ENCODE results near the gene TREML4.

TREML4 gene

GRCh38 chr6:41252401-41253169 lies 24.4 kb downstream of the TREML4 start:
- no peak for DNase-seq (ENCODE audit: low read depth, low spot score)

- no peak for DNase-seq (ENCODE audit: low read depth, low spot score)
These were observed 27.0 kb downstream of the TREML4 start for GRCh38 chr6:41255110-41255509.

GRCh38 chr6:41255638-41256246 lies 27.6 kb downstream of the TREML4 start:
- DNase-seq (ENCODE audit: low read depth, low spot score) = no peak

GRCh38 chr6:41256383-41256782 lies 28.2 kb downstream of the TREML4 start:
- DNase-seq (ENCODE audit: low read depth, low spot score) = no peak

DNA sequence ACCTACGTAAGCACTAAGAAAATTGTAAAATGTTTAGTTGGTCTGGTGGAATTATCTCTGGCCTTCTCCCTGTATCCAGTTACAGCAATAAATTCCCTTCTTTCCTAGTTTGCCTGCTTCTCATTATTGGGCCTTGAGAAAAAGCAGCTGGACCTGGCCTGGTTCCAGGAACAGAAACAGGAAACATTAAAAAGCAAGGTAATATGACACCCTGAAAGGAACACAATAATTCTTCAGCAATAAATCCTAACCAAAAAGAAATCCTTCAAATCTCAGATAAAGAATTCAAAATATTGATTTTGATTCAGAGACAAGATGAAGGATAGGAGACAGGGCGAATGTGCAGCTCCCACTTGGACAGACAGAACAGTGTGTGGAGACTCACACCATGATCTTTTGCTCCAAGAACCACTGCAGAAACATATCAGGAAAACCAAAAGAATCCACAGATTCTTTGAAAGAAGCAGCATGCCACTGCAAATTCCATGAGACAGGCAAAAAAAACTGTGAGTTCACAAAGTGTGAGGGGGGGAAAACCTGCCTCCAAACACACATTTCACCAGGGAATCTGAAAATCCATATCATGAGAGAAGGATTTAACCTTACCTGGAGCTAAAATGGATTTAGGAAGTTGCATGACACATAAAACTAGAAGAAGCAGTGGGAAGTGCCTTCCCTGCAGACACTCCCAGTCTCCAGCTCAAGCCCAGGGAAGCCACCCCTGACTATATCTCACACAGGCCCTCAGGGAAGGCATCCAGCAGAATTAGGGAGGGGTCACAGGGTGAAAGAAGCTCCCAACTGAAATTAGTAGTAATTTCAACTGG lies 29.4 kb downstream of the TREML4 start:
- DNase-seq (ENCODE audit: low read depth, low spot score) = no peak

- no peak for DNase-seq (ENCODE audit: low read depth, low spot score)
These were observed 30.0 kb downstream of the TREML4 start for GRCh38 chr6:41258196-41258493.

DNA sequence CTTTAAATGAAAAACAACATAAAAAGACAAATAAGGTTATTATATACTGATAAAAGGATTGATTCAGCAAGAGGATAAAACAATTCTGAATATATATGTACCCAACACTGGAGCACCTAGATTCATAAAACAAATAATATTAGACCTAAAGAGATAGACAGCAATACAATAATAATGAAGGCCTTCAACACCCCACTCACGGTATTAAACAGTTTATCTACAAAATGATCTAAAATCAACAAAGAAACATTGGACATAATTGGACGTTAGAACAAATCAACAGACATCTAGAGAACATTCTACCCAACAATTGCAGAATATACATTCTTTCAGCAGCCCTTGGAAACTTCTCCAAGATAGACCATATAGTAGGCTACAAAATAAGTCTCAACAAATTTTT lies 34.3 kb downstream of the TREML4 start:
- DNase-seq (ENCODE audit: low read depth, low spot score) = no peak

GRCh38 chr6:41263267-41263666 lies 35.1 kb downstream of the TREML4 start:
- DNase-seq (ENCODE audit: low read depth, low spot score) = no peak

- DNase-seq (ENCODE audit: low read depth, low spot score) = no peak
These were observed 38.4 kb downstream of the TREML4 start for GRCh38 chr6:41266541-41266940.

DNA sequence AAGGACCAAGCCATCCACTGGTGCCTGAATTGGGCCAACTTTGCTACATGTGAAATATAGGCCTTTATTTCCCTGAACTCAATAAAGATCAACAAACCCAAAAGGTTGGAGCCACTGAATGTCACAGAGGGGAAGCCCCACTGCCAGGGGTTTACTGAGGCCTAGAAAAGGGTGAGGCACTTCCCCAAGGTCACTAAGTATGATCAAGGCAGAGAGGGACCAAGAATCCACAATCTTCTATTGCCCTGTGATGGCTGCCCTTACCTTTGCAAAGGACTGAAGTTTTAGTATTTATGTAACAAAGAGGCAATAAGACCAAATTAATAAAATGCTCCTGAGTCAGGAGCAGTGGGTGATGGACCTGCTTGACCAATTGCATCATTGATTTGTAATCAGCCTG lies 40.3 kb downstream of the TREML4 start:
- no peak for DNase-seq (ENCODE audit: low read depth, low spot score)

DNA sequence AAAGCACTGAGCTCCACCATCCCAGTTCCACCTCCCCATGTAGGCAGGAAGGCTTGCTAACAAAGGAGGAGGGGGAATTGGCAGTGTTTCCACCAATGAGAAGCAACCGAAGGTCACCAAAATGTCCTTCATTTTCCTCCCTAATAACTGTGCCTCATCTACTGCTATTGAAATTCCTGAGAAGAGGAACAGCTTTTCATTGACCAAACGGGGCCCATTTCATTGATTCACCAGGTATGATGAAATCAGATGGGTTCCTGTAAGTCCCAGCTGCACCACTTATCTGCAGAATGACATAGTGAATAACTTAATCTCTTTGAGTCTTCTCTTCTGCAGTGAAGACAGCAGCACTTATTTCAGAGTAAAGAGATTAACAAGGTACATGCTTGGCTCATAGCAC lies 41.0 kb downstream of the TREML4 start:
- DNase-seq (ENCODE audit: low read depth, low spot score) = no peak

GRCh38 chr6:41269716-41270115 lies 41.6 kb downstream of the TREML4 start:
- no peak for DNase-seq (ENCODE audit: low read depth, low spot score)

GRCh38 chr6:41271901-41272395 lies 43.8 kb downstream of the TREML4 start:
- DNase-seq (ENCODE audit: low read depth, low spot score) = no peak

GRCh38 chr6:41272591-41273240 lies 44.6 kb downstream of the TREML4 start:
- no peak for DNase-seq (ENCODE audit: low read depth, low spot score)

DNA sequence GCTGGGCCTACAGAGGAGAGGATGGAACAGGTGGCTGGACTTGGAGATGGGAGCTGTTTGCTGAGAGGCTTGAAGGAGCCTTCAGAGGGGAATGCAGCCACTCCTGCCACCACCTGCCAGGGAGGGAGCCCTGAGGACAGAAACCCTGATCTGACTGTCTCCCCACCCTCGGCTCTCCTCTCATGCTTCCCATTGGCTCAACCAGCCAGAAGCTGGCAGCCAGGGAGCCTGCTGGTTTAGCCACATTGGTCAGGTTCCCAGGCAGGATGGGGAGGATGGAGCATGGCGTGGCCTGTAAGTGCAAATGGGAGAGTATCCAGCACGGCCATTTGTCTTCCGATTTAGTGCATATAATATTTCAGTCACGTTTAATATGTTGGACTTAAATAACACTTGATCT lies 45.6 kb downstream of the TREML4 start:
- DNase-seq (ENCODE audit: low read depth, low spot score) = no peak

GRCh38 chr6:41274256-41274655 lies 46.1 kb downstream of the TREML4 start:
- no peak for DNase-seq (ENCODE audit: low read depth, low spot score)

- no peak for DNase-seq (ENCODE audit: low read depth, low spot score)
These were observed 47.3 kb downstream of the TREML4 start for GRCh38 chr6:41275489-41275888.

DNA sequence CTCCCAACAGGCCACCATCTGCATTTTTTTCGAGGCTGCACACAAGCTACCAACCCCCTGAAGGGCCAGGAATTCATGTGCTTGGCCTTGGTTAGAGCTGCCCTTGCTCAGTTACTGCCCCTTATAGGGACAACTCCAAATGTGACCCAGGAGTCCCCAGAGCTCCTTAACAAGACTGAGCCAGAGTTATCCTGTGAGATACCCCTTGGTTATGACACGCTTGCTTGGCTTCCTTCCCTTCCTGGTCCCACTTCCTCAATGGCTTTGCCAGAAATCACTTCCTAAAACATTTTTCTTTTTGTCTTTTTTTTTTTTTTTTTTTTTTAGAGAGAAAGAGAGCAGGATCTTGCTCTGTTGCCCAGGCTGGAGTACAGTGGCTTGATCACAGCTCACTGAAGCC lies 49.5 kb downstream of the TREML4 start:
- DNase-seq (ENCODE audit: low read depth, low spot score) = no peak

DNA sequence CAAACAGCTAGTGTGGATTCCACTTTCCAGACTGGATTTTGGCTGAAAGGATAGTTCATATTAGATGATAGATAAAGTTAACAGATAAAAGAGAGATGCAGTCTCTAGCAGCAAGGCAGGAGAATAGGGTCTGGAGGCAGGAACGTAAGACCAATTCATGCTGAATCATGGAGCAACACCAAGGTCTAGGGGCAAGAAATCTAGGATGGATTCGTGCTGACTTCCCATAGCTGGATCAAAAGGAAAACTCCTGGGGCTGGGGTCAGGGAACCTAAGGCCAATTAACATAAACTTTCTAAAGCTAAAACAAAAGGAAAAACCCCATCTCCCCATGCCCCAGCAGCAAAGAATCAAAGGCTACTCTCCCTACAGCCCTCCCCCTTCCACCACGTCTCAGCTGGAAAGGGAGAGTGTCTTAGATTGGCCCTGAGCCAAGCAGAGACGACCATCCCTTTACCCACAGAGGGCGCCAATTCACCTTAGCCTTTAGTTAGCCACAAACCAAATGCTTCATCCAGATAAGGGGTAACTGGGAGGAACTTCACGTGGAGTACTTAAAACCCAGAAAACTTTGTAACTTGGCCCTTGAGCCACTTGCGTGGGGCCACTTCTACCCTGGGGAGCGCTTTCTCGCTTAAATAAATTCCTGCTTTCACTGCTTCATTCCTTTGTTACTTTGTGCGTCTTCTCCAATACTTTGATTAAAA lies 50.7 kb downstream of the TREML4 start:
- peak; percentile 84 for DNase-seq (ENCODE audit: low read depth, low spot score)

DNA sequence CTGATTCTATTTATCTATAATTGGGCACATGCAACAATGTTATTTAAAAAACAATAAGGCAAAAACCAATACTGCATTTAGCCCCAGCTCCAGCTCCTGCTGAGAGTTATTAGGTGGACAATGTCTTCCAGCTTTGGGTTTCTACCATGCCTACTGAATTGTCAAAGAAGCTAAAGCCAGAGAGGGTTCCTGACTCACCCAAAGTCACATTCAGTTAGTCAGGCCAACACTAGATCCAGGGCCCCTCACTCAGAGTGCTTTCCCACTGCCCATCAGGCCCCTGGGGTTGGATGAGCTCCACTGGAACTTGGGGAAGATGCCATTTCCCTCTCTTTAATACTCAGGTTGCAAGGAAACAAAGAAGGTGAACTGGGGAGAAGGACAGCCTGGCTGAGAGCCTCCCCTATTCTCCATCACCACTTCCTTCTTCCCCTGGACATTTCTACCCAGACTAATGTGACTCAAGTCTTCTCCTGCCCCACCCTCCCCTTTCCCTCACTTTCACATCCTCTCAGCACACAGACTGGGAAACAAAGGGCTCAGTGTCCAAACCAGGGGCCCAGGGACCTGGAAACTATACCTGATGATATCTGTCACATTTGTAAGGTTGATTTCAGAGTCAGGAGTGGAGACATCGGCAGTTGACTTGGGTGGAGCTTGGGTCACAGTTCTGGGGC lies 52.4 kb downstream of the TREML4 start:
- DNase-seq (ENCODE audit: low read depth, low spot score) = no peak

- no peak for DNase-seq (ENCODE audit: low read depth, low spot score)
These were observed 55.5 kb downstream of the TREML4 start for GRCh38 chr6:41283600-41283999.
